ENCODE data around the gene IMP4. TPM values are rescaled to one million over a fixed set of nuclear protein-coding genes. Genes with fewer than 3 reads are reported as not detected.

Gene IMP4
- total and polyA plus RNA-seq, 2 donors (not counting 3 experiments of a cell fraction or from before 2014, with no cell fraction given), result 74.0 to 149 TPM

DNA sequence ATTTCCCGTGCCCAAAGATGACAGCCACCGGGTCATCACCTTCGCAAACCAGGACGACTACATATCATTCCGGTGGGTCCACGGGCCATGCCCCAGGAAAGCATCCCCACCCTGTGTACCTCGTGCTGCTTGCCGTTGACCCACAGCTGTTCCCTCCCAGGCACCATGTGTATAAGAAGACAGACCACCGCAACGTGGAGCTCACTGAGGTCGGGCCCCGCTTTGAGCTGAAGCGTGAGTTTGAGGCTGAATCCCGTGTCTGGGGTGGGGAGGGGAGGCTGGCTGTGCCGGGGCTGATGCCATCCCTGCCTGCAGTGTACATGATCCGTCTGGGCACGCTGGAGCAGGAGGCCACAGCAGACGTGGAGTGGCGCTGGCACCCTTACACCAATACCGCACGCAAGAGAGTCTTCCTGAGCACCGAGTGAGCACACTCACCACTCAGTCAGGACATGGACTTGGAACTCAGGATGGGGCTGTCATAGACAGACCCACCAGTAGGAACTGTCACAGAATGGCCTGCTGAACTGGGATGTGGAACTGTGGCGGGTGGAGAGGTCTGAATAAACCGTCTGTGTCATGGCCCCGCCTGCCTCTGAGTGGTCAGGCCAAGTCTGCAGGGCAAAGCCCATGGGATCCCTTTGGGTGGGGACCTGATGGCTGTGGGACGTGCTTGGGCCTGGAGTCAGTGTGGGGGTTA lies 3.5 kb downstream of the IMP4 start:
- dilution Hi-C loops (cut with MboI; ENCODE audit: extremely low pct_ligation_motif_present, low sequenced_read_pairs), result no loop called here
- no peaks in the 10 kb centered on the region for H3K27me3 ChIP-seq (ENCODE audit: control insufficient read depth in 2 of 2, insufficient read depth in 2 of 2, low read length in 2 of 2)
- no TSS peak for BruUV-seq (replicated peaks)
- no peak overlapping the region for H3K9ac ChIP-seq (replicated peaks; ENCODE audit: extremely low read depth, insufficient read depth, low read length)
- no peak overlapping the region for H3K27ac ChIP-seq (ENCODE audit: insufficient read depth, low read depth, low read length)
- no peak overlapping the region for H3K4me2 ChIP-seq (ENCODE audit: insufficient read depth, low read length)
- CTCF ChIA-PET, result no interaction called here
- no peak for DNase-seq (ENCODE audit: low read depth, low spot score)
- H2AFZ ChIP-seq (ENCODE audit: low read depth, low read length), result no peak overlapping the region
- no peaks in the 10 kb centered on the region for H4K20me1 ChIP-seq (replicated peaks; ENCODE audit: control insufficient read depth, extremely low read depth, insufficient read depth, low read length)
- no peak for FAIRE-seq
- H3K9me3 ChIP-seq (replicated peaks; ENCODE audit: control insufficient read depth, insufficient read depth, low read length), result no peaks in the 10 kb centered on the region
- intact Hi-C loops (cut with micrococcal nuclease), result loop anchor here (10.0 kb wide), 1 partner anchor 749 kb away; the partner anchor contains the start of gene FAM168B
- no peak overlapping the region for H3K4me3 ChIP-seq (replicated peaks in 1 of 3; ENCODE audit: insufficient read depth in 1 of 3, low read depth in 1 of 3, low read length in 3 of 3)
- peaks cover 14% of the 10 kb centered on the region for H3K79me2 ChIP-seq (ENCODE audit: control insufficient read depth, insufficient read depth, low read length)
- peaks cover 5% of the 10 kb centered on the region for H3K4me1 ChIP-seq (ENCODE audit: control insufficient read depth, extremely low read depth, insufficient read depth, low read length)
- peaks cover 12 to 22% of the 10 kb centered on the region in 2 experiments for H3K36me3 ChIP-seq (ENCODE audit: control insufficient read depth in 2 of 2, extremely low read depth in 1 of 2, insufficient read depth in 2 of 2, low read length in 2 of 2)
- POLR2A ChIA-PET, result interaction anchor here (0.6 kb wide), 1 partner anchor 10 kb away, joined by 5 read pairs; no protein-coding TSS in a partner anchor
- H3K9me1 ChIP-seq (replicated peaks; ENCODE audit: control insufficient read depth, extremely low read depth, insufficient read depth, low read length), result no peaks in the 10 kb centered on the region
- no peak for TF ChIP-seq JUN (IDR thresholded peaks at IDR 0.05; ENCODE audit: borderline replicate concordance, insufficient read depth, insufficient read length, low read depth)
- TF ChIP-seq POLR2A (IDR thresholded peaks at IDR 0.05; ENCODE audit: low read depth, low read length), result no peak
- no peak for TF ChIP-seq GATA2 (IDR thresholded peaks at IDR 0.05; ENCODE audit: insufficient read depth, insufficient read length, low read depth, low read length)
- TF ChIP-seq, protein P1, sequence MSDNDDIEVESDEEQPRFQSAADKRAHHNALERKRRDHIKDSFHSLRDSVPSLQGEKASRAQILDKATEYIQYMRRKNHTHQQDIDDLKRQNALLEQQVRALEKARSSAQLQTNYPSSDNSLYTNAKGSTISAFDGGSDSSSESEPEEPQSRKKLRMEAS (IDR thresholded peaks at IDR 0.05; ENCODE audit: insufficient read depth, insufficient read length), result no peak
- no peak for TF ChIP-seq EZH2 (IDR thresholded peaks at IDR 0.05; ENCODE audit: borderline replicate concordance, low read depth, low read length, severe bottlenecking)
- TF ChIP-seq FOS (IDR thresholded peaks at IDR 0.05; ENCODE audit: borderline replicate concordance, insufficient read depth, low read length), result no peak
- no peak for TF ChIP-seq MYC (IDR thresholded peaks at IDR 0.05; ENCODE audit: low read depth, low read length)
- TF ChIP-seq, protein P2, sequence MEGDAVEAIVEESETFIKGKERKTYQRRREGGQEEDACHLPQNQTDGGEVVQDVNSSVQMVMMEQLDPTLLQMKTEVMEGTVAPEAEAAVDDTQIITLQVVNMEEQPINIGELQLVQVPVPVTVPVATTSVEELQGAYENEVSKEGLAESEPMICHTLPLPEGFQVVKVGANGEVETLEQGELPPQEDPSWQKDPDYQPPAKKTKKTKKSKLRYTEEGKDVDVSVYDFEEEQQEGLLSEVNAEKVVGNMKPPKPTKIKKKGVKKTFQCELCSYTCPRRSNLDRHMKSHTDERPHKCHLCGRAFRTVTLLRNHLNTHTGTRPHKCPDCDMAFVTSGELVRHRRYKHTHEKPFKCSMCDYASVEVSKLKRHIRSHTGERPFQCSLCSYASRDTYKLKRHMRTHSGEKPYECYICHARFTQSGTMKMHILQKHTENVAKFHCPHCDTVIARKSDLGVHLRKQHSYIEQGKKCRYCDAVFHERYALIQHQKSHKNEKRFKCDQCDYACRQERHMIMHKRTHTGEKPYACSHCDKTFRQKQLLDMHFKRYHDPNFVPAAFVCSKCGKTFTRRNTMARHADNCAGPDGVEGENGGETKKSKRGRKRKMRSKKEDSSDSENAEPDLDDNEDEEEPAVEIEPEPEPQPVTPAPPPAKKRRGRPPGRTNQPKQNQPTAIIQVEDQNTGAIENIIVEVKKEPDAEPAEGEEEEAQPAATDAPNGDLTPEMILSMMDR (IDR thresholded peaks at IDR 0.05; ENCODE audit: extremely low read depth in 1 of 2, insufficient read depth in 1 of 2, low read depth in 1 of 2, low read length in 2 of 2), result no peak
- no peak for TF ChIP-seq POLR2AphosphoS5 (IDR thresholded peaks at IDR 0.05; ENCODE audit: insufficient read depth, low read depth, low read length)

All from endothelial cell of umbilical vein (primary cell).